ENCODE data around the gene GALNTL6. TPM values are rescaled to one million over a fixed set of nuclear protein-coding genes. Genes with fewer than 3 reads are reported as not detected.

The GALNTL6 gene
- total RNA-seq, 1 experiment from 2014 or later, result not detected

GRCh38 chr4:172867835-172868234 is 1054.6 kb downstream of the GALNTL6 start:
- Histone ChIP-seq H4K5ac (ENCODE audit: insufficient read length, low read depth, low read length) (no peak overlapping the region), H3K18ac (ENCODE audit: insufficient read length, low read depth, low read length) (no peak overlapping the region), H2BK15ac (ENCODE audit: low read depth, low read length) (no peak overlapping the region), H2BK20ac (ENCODE audit: low read depth, low read length, poor library complexity, severe bottlenecking) (no peak overlapping the region), H3K79me1 (ENCODE audit: insufficient read depth, low read depth, low read length, poor library complexity, severe bottlenecking) (no peaks in the 10 kb centered on the region), H3K4me2 (ENCODE audit: insufficient read depth, insufficient read length, low read length) (no peak overlapping the region), H2BK5ac (ENCODE audit: insufficient read length, low read length) (no peak overlapping the region), H3K4ac (ENCODE audit: low read depth, low read length) (no peak overlapping the region), H3K4me1 (ENCODE audit: insufficient read depth, low read length) (no peaks in the 10 kb centered on the region; the same call in 1 of the 2 replicates), H3T11ph (ENCODE audit: low read length) (no peak overlapping the region), H3K23me2 (ENCODE audit: insufficient read length, low read depth, low read length, poor library complexity, severe bottlenecking) (no peaks in the 10 kb centered on the region), H3K27me3 (ENCODE audit: insufficient read depth, low read length) (no peaks in the 10 kb centered on the region), H2BK120ac (ENCODE audit: low read depth, low read length, poor library complexity, severe bottlenecking) (no peak overlapping the region), H3K27ac (ENCODE audit: insufficient read length, low read depth, low read length) (no peak overlapping the region), H4K8ac (replicated peaks; ENCODE audit: insufficient read length, low read depth, low read length) (no peak overlapping the region), H3K9me3 (ENCODE audit: control insufficient read depth, low read depth, low read length) (no peaks in the 10 kb centered on the region), H3K9ac (ENCODE audit: extremely low read depth, insufficient read length, low read length) (no peak overlapping the region), H4K91ac (ENCODE audit: insufficient read length, low read depth, low read length) (no peak overlapping the region), H2BK12ac (ENCODE audit: insufficient read length, low read depth, low read length) (no peak overlapping the region), H3K23ac (ENCODE audit: insufficient read length, low read depth, low read length) (no peak overlapping the region), H3K79me2 (ENCODE audit: insufficient read depth, low read length) (no peaks in the 10 kb centered on the region), H3K14ac (ENCODE audit: insufficient read depth, low read length) (no peak overlapping the region), H2AFZ (ENCODE audit: low read length) (no peak overlapping the region), H2AK5ac (ENCODE audit: insufficient read length, low read length) (no peak overlapping the region), H4K20me1 (ENCODE audit: control insufficient read depth, insufficient read depth, insufficient read length) (no peaks in the 10 kb centered on the region), H3K56ac (ENCODE audit: insufficient read length, low read depth, low read length) (no peak overlapping the region)
- H3K4me1 Mint-ChIP-seq, result peaks cover 15 to 21% of the 10 kb centered on the region in 2 experiments
- no peak for DNase-seq
- no peak overlapping the region for H3K4me3 Mint-ChIP-seq
- H3K27ac Mint-ChIP-seq, result no peak overlapping the region
- H3K9me3 Mint-ChIP-seq, result peaks cover 4 to 5% of the 10 kb centered on the region in 2 experiments; a peak in 4 of 5 replicates
- TF ChIP-seq CTCF (conservative IDR thresholded peaks at IDR 0.05), result no peak
- H3K36me3 Mint-ChIP-seq (ENCODE audit: insufficient read depth in 1 of 3, low read depth in 3 of 3), result peaks cover 0 to 5% (median 3%) of the 10 kb centered on the region in 3 experiments; a peak in 2 of 7 replicates
- WGBS (ENCODE audit: extremely low coverage, insufficient read length, low lambda C conversion rate), result no CpG with 5 or more reads among the region's 2 CpGs
- no peaks in the 10 kb centered on the region for H3K27me3 Mint-ChIP-seq (ENCODE audit: low read depth)
